MCF 10A (cell line): Measurements from ENCODE around the gene CR1. TPM values are rescaled to one million over a fixed set of nuclear protein-coding genes. Genes with fewer than 3 reads are reported as not detected.
"Not testable (repeated sequence)": the region's sequence is repeated elsewhere in the genome, so short reads cannot be mapped to it uniquely, and the experiment has no call there.

Source experiments
- BruUV-seq: library from RNA; stranded (reverse); fragments of 400-500 nt; replicated peaks from 2 replicates; lab custom pipeline; 2021; lab: Mats Ljungman, UMichigan
- CTCF ChIA-PET: fragments of 300-600 bp; sonication (Branson Sonifier 250); formaldehyde crosslinking; extraction: SDS; loops from one replicate; lab custom pipeline; 2021; ENCODE audit warnings: antibody characterized with exemption, inconsistent platforms; lab: Yijun Ruan, JAX
- POLR2A ChIA-PET: fragments of 300-600, 350-650 bp; sonication (Branson Sonifier 250); formaldehyde crosslinking; extraction: SDS; loops from one replicate; lab custom pipeline; 2020; ENCODE audit warnings: antibody characterized with exemption, inconsistent platforms; lab: Yijun Ruan, JAX
- DNase-seq: peaks from one replicate; pipeline ENCODE4 v3.0.0-alpha.2; 2018; ENCODE audit not compliant: unreplicated experiment
- H3K27ac Mint-ChIP-seq: one replicate; pipeline ENCODE4 v1.8.0; 2022; ENCODE audit warnings: mild to moderate bottlenecking, low read depth, mixed read lengths; ENCODE audit not compliant: unreplicated experiment
- H3K27me3 Mint-ChIP-seq: one replicate; pipeline ENCODE4 v1.8.0; 2022; ENCODE audit warnings: mixed read lengths; ENCODE audit not compliant: insufficient read depth, unreplicated experiment
- H3K36me3 Mint-ChIP-seq: one replicate; pipeline ENCODE4 v1.8.0; 2022; ENCODE audit warnings: mild to moderate bottlenecking, moderate library complexity, mixed read lengths; ENCODE audit not compliant: insufficient read depth, unreplicated experiment
- H3K4me1 Mint-ChIP-seq: one replicate; pipeline ENCODE4 v1.8.0; 2022; ENCODE audit warnings: mixed read lengths; ENCODE audit not compliant: insufficient read depth, unreplicated experiment
- H3K4me3 Mint-ChIP-seq: one replicate; pipeline ENCODE4 v1.8.0; 2022; ENCODE audit warnings: mild to moderate bottlenecking, moderate library complexity, mixed read lengths; ENCODE audit not compliant: unreplicated experiment
- H3K9me3 Mint-ChIP-seq: one replicate; pipeline ENCODE4 v1.8.0; 2022; ENCODE audit warnings: mixed read lengths; ENCODE audit not compliant: unreplicated experiment
- CTCF ChIP-seq: fragments of 200-600 bp; IDR thresholded peaks from one replicate; pipeline ENCODE4 v1.8.0; 2022; ENCODE audit warnings: antibody characterized with exemption, mild to moderate bottlenecking; ENCODE audit not compliant: unreplicated experiment
- intact Hi-C: fragments of 100-400 bp; cut with micrococcal nuclease; formaldehyde crosslinking; loops from 2 replicates; pipeline ENCODE4 v1.14.1; 2022
- total RNA-seq: library from RNA; stranded (reverse); gene quantifications from 2 replicates; pipeline ENCODE4 v1.2.3, GENCODE V29; 2022

The CR1 gene
- total RNA-seq, 1 experiment from 2014 or later = not detected

GRCh38 chr1:207518608-207519236, 22.8 kb downstream of the CR1 start:
- POLR2A ChIA-PET = no interaction called here
- Mint-ChIP-seq H3K4me3 (no peak overlapping the region), H3K4me1 (no peaks in the 10 kb centered on the region), H3K27ac (no peak overlapping the region), H3K36me3 (no peaks in the 10 kb centered on the region), H3K9me3 (no peaks in the 10 kb centered on the region), H3K27me3 (peaks cover 49% of the 10 kb centered on the region)
- CTCF ChIA-PET = interaction anchor here (0.6 to 1.5 kb wide), 6 partner anchors 19 to 578 kb away, joined by 3 to 7 read pairs (median 4); no protein-coding TSS in a partner anchor
- intact Hi-C loops = no loop called here
- no TSS peak for BruUV-seq
- no peak for DNase-seq
- no peak for TF ChIP-seq CTCF

GRCh38 chr1:207519505-207520399, 23.8 kb downstream of the CR1 start:
- Mint-ChIP-seq H3K4me3 (no peak overlapping the region), H3K27me3 (peaks cover 45% of the 10 kb centered on the region), H3K27ac (no peak overlapping the region), H3K9me3 (no peaks in the 10 kb centered on the region), H3K36me3 (no peaks in the 10 kb centered on the region), H3K4me1 (no peaks in the 10 kb centered on the region)
- no peak for DNase-seq
- ChIA-PET POLR2A (interaction anchor here (0.6 to 1.1 kb wide), 5 partner anchors 18 to 1596 kb away, joined by 3 read pairs; partner anchors contain the start of gene CD46), CTCF (interaction anchor here (0.6 to 1.5 kb wide), 7 partner anchors 20 to 338 kb away, joined by 3 to 8 read pairs (median 3); no protein-coding TSS in a partner anchor)
- BruUV-seq = no TSS peak
- no peak for TF ChIP-seq CTCF
- intact Hi-C loops = no loop called here

- ChIA-PET CTCF (interaction anchor here (0.6 to 1.5 kb wide), 6 partner anchors 21 to 339 kb away, joined by 3 to 8 read pairs (median 4); no protein-coding TSS in a partner anchor), POLR2A (interaction anchor here (0.6 to 1.1 kb wide), 4 partner anchors 19 to 976 kb away, joined by 3 read pairs; partner anchors contain the start of gene CD46)
- H3K27ac Mint-ChIP-seq, H3K4me3 Mint-ChIP-seq, H3K9me3 Mint-ChIP-seq, BruUV-seq, intact Hi-C loops, DNase-seq, H3K4me1 Mint-ChIP-seq, H3K36me3 Mint-ChIP-seq: not testable (repeated sequence)
- H3K27me3 Mint-ChIP-seq = peaks cover 45% of the 10 kb centered on the region
Measured at GRCh38 chr1:207520400-207521345, 24.7 kb downstream of the CR1 start.

- CTCF ChIA-PET = interaction anchor here (0.6 to 1.1 kb wide), 3 partner anchors 21 to 135 kb away, joined by 3 read pairs; no protein-coding TSS in a partner anchor
- POLR2A ChIA-PET = not testable (repeated sequence)
Measured at GRCh38 chr1:207525239-207525638, 29.3 kb downstream of the CR1 start.

GRCh38 chr1:207528401-207528800, 32.4 kb downstream of the CR1 start:
- DNase-seq, H3K36me3 Mint-ChIP-seq, H3K4me3 Mint-ChIP-seq, CTCF ChIA-PET, H3K27ac Mint-ChIP-seq, intact Hi-C loops, BruUV-seq, H3K27me3 Mint-ChIP-seq, H3K4me1 Mint-ChIP-seq, POLR2A ChIA-PET, H3K9me3 Mint-ChIP-seq: not testable (repeated sequence)

More at GRCh38 chr1:207525239-207525638, 29.3 kb downstream of the CR1 start:
- H3K4me3 Mint-ChIP-seq, H3K27me3 Mint-ChIP-seq, intact Hi-C loops, DNase-seq, H3K9me3 Mint-ChIP-seq, BruUV-seq, H3K36me3 Mint-ChIP-seq, H3K4me1 Mint-ChIP-seq, H3K27ac Mint-ChIP-seq: not testable (repeated sequence)

GRCh38 chr1:207536263-207536662, 40.3 kb downstream of the CR1 start:
- H3K4me3 Mint-ChIP-seq, CTCF ChIA-PET: not testable (repeated sequence)

More at GRCh38 chr1:207536263-207536662, 40.3 kb downstream of the CR1 start:
- POLR2A ChIA-PET, BruUV-seq, H3K27ac Mint-ChIP-seq, intact Hi-C loops, H3K9me3 Mint-ChIP-seq, H3K36me3 Mint-ChIP-seq, DNase-seq, H3K4me1 Mint-ChIP-seq, H3K27me3 Mint-ChIP-seq: not testable (repeated sequence)
